ENCODE measurements around the gene SMCO3.
A peak's percentile ranks its signal among the peaks of the same experiment; 100 is the strongest.

SMCO3 gene

GRCh38 chr12:14824012-14824634 lies 10.1 kb upstream of the SMCO3 start:
- H3K4me3 ChIP-seq (ENCODE audit: low read depth, low read length) = no peak overlapping the region
- no peak for DNase-seq (ENCODE audit: low read depth)
- TF ChIP-seq POLR2A (IDR thresholded peaks at IDR 0.05; ENCODE audit: extremely low read depth, insufficient read length) (no peak), MYC (IDR thresholded peaks at IDR 0.05; ENCODE audit: low read depth, low read length) (no peak), CTCF (IDR thresholded peaks at IDR 0.05; ENCODE audit: low read depth, low read length) (no peak)

- no peak overlapping the region for H3K4me3 ChIP-seq (ENCODE audit: low read depth, low read length)
- DNase-seq (ENCODE audit: low read depth) = no peak
- no peak for TF ChIP-seq MYC (IDR thresholded peaks at IDR 0.05; ENCODE audit: low read depth, low read length)
- TF ChIP-seq CTCF (IDR thresholded peaks at IDR 0.05; ENCODE audit: low read depth, low read length) = no peak
- no peak for TF ChIP-seq MAX (IDR thresholded peaks at IDR 0.05; ENCODE audit: low read depth, low read length)
- TF ChIP-seq POLR2A (IDR thresholded peaks at IDR 0.05; ENCODE audit: extremely low read depth, insufficient read length) = no peak
These were observed 2.5 kb downstream of the SMCO3 start for GRCh38 chr12:14811486-14811885.

GRCh38 chr12:14810953-14811483 lies 3.0 kb downstream of the SMCO3 start:
- no peak overlapping the region for H3K4me3 ChIP-seq (ENCODE audit: low read depth, low read length)
- TF ChIP-seq MYC (IDR thresholded peaks at IDR 0.05; ENCODE audit: low read depth, low read length) (no peak), CTCF (IDR thresholded peaks at IDR 0.05; ENCODE audit: low read depth, low read length) (no peak), POLR2A (IDR thresholded peaks at IDR 0.05; ENCODE audit: extremely low read depth, insufficient read length) (no peak), MAX (IDR thresholded peaks at IDR 0.05; ENCODE audit: low read depth, low read length) (no peak)
- no peak for DNase-seq (ENCODE audit: low read depth)

GRCh38 chr12:14810167-14810952 lies 3.6 kb downstream of the SMCO3 start:
- H3K4me3 ChIP-seq (ENCODE audit: low read depth, low read length) = no peak overlapping the region
- no peak for TF ChIP-seq POLR2A (IDR thresholded peaks at IDR 0.05; ENCODE audit: extremely low read depth, insufficient read length)
- no peak for TF ChIP-seq CTCF (IDR thresholded peaks at IDR 0.05; ENCODE audit: low read depth, low read length)
- TF ChIP-seq MYC (IDR thresholded peaks at IDR 0.05; ENCODE audit: low read depth, low read length) = no peak
- TF ChIP-seq MAX (IDR thresholded peaks at IDR 0.05; ENCODE audit: low read depth, low read length) = no peak
- DNase-seq (ENCODE audit: low read depth) = no peak

- no peak for TF ChIP-seq MYC (IDR thresholded peaks at IDR 0.05; ENCODE audit: low read depth, low read length)
- no peak for TF ChIP-seq MAX (IDR thresholded peaks at IDR 0.05; ENCODE audit: low read depth, low read length)
- TF ChIP-seq CTCF (IDR thresholded peaks at IDR 0.05; ENCODE audit: low read depth, low read length) = no peak
- TF ChIP-seq POLR2A (IDR thresholded peaks at IDR 0.05; ENCODE audit: extremely low read depth, insufficient read length) = no peak
- peak overlapping the region; percentile 75 for H3K4me3 ChIP-seq (ENCODE audit: low read depth, low read length)
- no peak for DNase-seq (ENCODE audit: low read depth)
These were observed 10.2 kb downstream of the SMCO3 start for GRCh38 chr12:14803830-14804160.

All from NB4 (cell line).